Raji (cell line): ENCODE measurements around the gene CPAMD8.

Source experiments
- POLR2A ChIP-seq: IDR thresholded peaks from 2 replicates; pipeline ENCODE4 v1.6.1; 2011; ENCODE audit warnings: low read depth, low read length, control low read depth; ENCODE audit not compliant: insufficient read depth

The CPAMD8 gene

DNA sequence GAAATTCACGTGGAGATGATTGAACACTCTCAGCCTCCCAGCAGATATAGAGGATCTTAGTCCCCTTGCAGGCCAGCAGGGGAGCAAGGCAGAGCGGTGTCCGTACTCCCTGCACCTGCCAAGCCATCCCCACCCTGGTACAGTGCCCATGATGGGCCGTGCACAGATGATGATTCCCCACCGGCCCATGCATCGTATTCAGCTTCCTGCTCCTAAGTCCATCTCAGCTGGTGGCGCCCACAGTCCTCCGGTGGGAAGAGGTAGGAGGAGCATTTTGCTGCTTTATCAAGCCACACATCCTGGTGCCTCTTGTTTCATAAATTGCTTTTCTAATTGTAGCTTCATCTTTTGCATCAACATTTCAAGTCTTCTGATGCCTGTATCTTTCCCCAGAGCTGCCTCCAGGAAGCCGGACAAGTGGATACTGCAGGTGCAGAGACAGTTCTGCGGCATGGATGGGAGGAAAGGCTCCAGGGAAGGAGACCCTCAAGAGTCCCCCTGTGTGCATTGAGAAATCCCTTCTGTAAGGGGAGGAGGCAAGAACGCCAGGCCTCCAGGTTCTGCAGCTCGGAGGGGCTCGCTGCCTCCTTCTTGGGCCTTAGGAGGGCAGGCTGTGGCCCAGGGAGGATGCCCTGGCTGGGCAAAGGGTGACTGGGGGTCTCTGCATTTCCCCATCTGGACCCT lies 82.5 kb downstream of the CPAMD8 start:
- TF ChIP-seq POLR2A = no peak

DNA sequence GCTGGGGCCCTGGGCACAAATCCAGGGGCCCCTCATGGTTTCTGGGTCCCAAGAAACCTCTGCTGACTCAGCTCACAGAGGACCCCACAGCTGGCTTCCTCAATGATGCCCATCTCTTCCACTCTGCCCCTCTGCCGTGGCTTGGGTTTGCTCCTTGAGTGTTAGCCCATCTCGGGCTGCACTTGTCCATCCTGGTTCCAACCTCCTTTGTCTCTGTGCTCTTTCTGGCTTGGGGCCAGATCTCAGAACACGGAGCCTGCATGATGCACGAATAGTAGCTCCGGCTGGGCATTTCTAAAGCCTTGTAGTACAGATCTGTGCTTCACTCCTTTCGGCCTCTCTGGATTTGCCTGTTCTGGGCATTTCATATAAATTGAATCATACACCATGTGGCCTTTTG lies 84.0 kb downstream of the CPAMD8 start:
- TF ChIP-seq POLR2A = no peak

DNA sequence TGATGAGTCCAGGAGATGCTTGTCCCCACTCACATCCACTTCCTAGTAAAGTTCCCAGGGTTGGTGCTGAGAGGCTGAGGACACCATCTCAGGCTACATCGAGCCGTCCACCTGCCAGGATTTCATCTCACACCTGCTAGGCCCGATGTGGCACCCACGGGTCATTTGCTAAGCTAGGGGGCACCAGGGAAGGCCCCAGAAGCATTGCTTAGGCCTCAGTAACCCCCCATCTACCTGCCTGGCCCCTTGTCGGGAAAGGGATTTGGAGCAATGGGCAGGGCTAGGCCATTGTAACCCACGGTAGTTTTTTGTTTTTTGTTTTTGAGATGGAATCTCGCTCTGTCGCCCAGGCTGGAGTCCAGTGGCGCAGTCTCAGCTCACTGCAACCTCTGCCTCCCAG lies 86.0 kb downstream of the CPAMD8 start:
- TF ChIP-seq POLR2A = no peak

- TF ChIP-seq POLR2A = no peak
Measured at GRCh38 chr19:16938211-16938610, 88.4 kb downstream of the CPAMD8 start.

- TF ChIP-seq POLR2A = no peak
Measured at GRCh38 chr19:16936901-16937300, 89.7 kb downstream of the CPAMD8 start.

GRCh38 chr19:16934489-16934888 lies 92.1 kb downstream of the CPAMD8 start:
- TF ChIP-seq POLR2A = no peak

- TF ChIP-seq POLR2A = no peak
Measured at GRCh38 chr19:16931306-16931705, 95.3 kb downstream of the CPAMD8 start.

DNA sequence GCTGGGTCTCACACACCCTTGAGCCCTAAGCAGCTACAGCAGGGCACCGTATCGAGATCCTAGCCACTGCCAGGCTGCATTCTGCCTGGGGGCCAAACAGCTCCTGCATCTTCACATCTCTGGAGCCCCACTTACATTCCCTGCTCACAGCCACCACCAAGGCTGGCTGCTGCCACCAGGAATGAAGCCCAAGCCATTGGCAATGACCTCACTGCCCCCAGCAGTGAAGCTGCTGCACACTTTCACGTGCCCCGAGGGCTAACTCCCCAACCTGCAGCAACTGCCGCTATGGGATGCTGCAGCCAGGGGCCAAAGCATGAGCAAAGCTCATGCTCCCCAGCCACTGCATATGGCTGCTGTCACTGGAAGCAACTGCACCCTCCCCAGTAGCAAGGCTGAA lies 95.9 kb downstream of the CPAMD8 start:
- no peak for TF ChIP-seq POLR2A

DNA sequence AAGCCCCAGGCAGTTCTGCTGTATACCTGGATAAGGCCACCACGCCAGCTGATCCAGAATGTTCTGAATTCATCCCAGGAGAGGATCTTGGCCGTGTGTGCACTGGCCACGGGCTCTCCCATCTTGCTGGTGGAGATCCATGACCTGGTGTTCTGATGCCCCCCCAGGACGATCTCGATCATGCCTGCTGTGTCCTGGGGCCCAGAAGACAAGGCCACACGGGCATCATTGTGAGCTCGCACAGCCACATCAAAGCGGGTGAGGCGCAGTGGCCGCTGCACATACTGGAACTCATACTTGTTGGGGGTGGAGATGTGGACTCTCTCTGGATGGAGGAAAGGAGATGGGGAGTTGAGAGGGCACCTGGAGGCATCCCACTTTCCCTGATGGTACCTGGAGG lies 97.7 kb downstream of the CPAMD8 start:
- no peak for TF ChIP-seq POLR2A

DNA sequence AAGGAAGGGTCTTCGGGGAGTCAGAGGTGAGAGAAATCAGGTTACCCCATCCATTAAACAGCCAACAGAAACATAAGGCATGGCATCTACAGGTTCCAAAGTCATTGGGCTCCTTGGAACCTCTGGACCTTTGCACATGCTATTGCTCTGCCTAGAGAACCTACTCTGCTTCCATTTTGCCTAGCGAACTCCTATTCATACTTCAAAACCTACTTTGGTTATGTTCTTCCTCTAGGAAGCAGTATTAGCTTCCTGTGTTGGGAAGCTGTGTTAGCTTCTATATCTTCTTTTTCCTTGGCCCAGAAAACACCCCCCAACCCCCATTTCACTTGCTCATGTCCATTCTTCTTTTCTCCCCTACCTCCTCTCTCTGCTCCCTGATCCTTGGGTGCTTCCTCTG lies 98.3 kb downstream of the CPAMD8 start:
- TF ChIP-seq POLR2A = no peak

DNA sequence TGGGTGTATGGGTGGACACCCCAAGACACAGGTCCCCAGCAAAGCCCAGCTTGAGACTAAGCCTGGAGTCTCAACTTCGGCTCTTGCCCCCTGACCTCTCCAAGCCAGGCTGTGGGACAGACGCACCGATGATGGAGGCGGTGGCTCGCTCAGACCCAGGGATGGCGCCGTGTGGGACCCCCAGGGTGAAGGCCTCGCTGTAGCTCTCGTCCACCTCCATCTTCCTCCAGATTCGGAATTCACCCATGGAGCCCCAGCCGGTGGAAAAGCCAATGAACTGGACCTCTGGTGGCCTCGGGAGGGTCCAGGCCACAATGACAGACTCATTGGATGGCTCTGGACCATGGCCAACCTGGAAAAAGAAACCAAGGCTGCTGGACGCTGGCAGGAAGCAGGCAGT lies 98.7 kb downstream of the CPAMD8 start:
- no peak for TF ChIP-seq POLR2A

DNA sequence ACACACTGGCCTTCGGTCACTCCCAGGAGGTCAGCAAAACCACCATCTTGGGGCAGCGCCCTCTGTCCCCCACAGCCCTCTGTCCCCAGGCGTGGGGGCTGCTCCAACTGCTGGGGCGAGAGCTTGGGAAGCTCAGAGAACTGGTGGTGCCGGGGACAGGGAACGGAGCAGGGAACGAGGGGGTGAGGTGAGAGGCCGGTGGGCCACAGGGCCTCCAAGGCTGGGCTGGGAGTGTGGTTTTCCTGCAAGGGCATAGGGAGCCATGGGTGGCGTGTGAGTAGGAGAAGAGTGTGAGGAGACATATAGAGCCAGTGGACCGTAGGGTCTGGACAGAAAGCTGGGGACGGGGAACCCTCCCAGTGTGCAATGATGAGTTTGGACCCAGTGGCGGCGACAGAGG lies 103.7 kb downstream of the CPAMD8 start:
- TF ChIP-seq POLR2A = no peak

DNA sequence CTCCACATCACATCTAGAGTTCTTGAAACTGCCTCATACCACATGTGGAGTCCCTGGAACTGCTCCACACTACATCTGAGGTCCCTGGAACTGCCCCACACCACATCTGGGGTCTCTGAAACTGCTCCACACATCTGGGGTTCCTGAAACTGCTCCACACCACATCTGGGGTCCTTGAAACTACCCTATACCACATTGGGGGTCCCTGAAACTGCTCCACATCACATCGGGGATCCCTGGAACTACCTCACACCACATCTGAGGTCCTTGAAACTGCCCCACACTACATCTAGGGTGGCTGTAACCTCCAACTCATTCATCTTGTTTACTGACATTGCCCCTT lies 104.0 kb downstream of the CPAMD8 start:
- TF ChIP-seq POLR2A = no peak

DNA sequence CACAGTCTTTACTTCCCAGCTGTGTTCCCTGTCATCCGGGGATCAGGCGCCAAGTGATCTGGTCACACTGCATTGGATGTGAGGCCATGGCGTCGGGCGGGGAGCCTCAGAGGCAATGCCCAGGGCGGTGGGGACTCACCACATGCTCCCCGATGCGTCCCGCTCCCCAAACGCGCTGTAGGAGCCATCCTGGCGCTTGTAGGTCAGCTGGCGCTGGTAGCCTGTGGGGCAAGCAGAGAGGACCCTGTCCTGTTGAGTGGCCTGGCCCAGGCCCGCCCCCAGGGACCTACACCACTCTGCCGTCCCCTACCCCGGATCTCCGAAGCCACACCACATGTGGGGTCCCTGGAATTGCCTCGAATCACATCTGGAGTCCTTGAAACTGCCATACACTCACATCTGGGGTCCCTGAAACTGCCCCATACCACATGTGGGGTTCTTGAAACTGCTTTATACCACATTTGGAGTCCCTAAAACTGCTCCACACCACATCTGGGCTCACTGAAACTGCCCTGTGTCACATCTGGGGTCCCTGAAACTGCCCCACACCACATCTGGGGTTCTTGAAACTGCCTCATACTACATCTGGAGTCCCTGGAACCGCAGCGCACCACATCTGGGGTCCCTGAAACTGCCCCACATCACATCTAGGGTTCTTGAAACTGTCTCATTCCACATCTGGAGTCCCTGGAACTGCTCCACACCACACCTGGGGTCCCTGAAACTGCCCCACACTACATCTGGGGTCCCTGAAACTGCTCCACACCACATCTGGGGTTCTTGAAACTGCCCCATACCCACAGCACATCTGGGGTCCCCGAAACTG lies 104.6 kb downstream of the CPAMD8 start:
- TF ChIP-seq POLR2A = no peak

GRCh38 chr19:16920816-16921529 lies 105.6 kb downstream of the CPAMD8 start:
- no peak for TF ChIP-seq POLR2A

- TF ChIP-seq POLR2A = no peak
Measured at GRCh38 chr19:16919496-16919895, 107.1 kb downstream of the CPAMD8 start.
